Skeletal muscle cell (primary cell): ENCODE data around the gene NAE1.
"Not testable (repeated sequence)": the region's sequence is repeated elsewhere in the genome, so short reads cannot be mapped to it uniquely, and the experiment has no call there.

Experiments
- DNase-seq: peaks from one replicate; pipeline ENCODE4 v3.0.0-alpha.2; 2010; ENCODE audit warnings: low read depth
- H3K4me3 ChIP-seq: 2 replicates; pipeline ENCODE4 v1.5.1; 2011; ENCODE audit warnings: low read depth, mild to moderate bottlenecking, control low read depth, low read length, moderate library complexity

The NAE1 gene

GRCh38 chr16:66830422-66831404, at the start of gene NAE1:
Gene NAE1 (minus strand): TSS chr16:66830976. CDS start chr16:66830899, 77 bp downstream.
- peak within 1 kb of the TSS; percentile 84 for H3K4me3 ChIP-seq
- peak; percentile 39 for DNase-seq

DNA sequence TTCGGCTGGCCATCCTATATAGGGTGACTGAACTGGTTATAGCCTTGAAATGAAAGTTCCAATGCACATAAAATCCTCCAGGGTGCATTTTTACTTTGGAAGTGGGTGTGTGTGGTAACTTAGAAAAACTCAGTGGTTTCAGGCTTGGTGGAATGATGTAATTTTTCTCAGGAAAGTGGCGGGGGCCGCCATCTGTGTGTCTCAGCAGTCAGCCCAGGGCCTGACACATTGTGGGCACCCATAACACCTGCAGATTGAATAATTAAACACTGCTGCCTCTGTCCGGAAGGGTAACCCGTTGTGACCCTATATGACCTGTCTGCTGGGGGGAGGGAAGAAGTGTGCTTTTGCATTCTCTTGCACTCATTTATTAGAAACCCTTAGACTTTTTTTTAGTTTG, 47.3 kb upstream of the NAE1 start:
- H3K4me3 ChIP-seq, result no peak overlapping the region
- no peak for DNase-seq

DNA sequence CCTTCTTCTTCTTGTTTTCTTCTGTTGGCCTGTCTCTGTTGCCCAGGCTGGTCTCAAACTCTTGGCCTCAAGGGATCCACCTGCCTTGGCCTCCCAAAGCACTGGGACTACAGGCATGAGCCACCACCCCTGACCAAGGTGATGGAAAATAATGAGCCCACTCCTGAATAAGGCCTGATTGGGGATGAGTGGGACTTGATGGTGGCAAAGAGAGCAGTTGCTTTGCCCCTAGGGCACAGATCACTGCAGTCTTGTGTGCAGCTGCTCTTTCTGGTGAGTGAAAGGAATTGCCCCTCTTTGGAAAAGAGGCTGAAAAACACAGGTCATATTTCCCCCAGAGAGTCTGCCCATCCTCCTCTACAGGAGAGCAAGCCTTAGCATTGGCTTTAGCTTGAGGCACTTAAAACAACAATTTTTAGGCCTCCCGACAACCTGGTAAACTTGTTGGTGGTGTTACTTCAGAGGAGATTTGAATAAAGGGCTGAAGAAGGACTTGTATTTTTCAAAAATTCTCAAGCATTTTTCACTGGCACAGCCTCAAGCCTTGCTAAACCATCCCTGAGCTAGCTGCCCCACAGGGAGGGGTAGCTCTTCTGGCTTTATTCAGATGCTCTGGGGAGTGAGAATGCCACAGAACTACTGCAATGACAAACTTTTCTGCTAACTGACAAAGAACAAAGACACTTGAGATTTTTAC, 43.5 kb upstream of the NAE1 start:
- no peak overlapping the region for H3K4me3 ChIP-seq
- no peak for DNase-seq

DNA sequence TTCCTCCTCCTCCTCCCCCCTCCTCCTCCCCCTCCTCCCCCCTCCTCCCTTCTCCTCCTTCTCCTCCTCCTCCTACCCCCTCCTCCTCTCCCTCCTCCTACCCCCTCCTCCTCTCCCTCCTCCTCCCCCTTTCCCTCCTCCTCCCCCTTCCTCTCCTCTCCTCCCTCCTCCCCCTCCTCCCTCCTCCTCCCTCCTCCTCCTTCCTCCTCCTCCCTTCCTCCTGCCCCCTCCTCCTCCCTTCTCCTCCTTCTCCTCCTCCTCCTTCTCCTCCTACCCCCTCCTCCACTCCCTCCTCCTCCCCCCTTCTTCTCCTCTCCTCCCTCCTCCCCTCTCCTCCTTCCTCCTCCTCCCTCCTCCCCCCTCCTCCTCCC, 42.9 kb upstream of the NAE1 start:
- H3K4me3 ChIP-seq, result no peak overlapping the region

GRCh38 chr16:66872943-66873684, 42.3 kb upstream of the NAE1 start:
- peak; percentile 96 for DNase-seq
- peak overlapping the region; percentile 38 for H3K4me3 ChIP-seq

More for the DNA sequence above, 42.9 kb upstream of the NAE1 start:
- no peak for DNase-seq

GRCh38 chr16:66872559-66872942, 41.8 kb upstream of the NAE1 start:
- H3K4me3 ChIP-seq, result peak overlapping the region; percentile 38
- DNase-seq, result no peak

DNA sequence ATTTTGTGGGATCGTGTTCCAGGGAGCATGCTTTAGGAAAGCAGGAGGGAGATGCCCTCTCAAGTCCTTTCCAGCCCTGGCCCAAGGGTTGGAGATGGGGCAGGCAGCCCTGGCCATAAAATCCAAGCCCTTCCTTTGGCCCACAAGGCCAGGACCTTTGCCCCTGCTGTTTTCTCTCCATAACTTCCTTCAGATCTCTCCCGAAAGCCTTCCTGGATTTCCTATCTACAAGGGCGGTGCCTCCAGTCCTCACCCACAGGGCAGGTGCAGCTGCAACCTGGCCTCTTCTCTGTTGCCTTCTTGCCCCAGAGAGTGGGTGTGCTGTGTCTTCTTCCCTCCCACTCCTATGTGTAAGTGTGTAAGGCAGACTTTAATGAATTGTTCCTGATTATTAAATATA, 41.1 kb upstream of the NAE1 start:
- no peak overlapping the region for H3K4me3 ChIP-seq
- no peak for DNase-seq

DNA sequence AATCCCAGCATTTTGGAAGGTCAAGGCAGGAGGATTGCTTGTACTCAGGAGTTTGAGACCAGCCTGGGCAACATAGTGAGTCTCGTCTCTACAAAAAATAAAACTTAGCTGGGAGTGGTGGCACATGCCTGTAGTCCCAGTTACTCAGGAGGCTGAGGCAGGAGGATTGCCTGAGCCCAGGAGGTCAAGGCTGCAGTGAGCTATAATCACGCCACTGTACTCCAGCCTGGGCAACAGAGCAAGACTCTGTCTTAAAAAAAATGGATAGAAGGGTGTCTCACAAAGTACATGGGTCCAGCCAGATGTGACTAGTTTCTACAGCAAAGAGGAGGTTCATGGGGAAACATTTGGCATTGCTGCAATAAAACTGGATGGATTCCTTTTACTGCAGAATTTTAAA, 40.6 kb upstream of the NAE1 start:
- not testable (repeated sequence) for H3K4me3 ChIP-seq, DNase-seq

DNA sequence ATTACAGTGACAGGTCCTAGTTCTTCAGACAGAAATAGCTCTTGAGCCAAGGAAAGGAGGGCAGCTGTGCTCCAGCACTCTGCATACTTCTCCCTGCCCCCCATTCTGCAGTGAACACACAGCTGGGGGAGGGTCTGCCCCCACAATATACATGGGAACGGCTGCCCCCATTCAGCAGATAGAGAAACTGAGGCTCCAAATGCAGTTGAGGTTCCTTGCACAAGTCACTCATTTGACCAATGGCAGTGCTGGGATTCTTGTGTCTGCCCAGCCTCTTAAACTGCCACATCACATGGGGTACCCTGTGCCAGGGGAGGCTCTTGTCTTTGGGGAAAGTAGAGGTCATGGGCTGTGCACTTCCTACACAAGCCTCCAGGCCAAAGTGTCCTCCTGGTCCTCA, 38.6 kb upstream of the NAE1 start:
- DNase-seq, result no peak
- no peak overlapping the region for H3K4me3 ChIP-seq

GRCh38 chr16:66863707-66864106, 32.9 kb upstream of the NAE1 start:
- H3K4me3 ChIP-seq, result no peak overlapping the region
- no peak for DNase-seq

- no peak for DNase-seq
- H3K4me3 ChIP-seq, result no peak overlapping the region
Measured at GRCh38 chr16:66862023-66862520, 31.3 kb upstream of the NAE1 start.

DNA sequence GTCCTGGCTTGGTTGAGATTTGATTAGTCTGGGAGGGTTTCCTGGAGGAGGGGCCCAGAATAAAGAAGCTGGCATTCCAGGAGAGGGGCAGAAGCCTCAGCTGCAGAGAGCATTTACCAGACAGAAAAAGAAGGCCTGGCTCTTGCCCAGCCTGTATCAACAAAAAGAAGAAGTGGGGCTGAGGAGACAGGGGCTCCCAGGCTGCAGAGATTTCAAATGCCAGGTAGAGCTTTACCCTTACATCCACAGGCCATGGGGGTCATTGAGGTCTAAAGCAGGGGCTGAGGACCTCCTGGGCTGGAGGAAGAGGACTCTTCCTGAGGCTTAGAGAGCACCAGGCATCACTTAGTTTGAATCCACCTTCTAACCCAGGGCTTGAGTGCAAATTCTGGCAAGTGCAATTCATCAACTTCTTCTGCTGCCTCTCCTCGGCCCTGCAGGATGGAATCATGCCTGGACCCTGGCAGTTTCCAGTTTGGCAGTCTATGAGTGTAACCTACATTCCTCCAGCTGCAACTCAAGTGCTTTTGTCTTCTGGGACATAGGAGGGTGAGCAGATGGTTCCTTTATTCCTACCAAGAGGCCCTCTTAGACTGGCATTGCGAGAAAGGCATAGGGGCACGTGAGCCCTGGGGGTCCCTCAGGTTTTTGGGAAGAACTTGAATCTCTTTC, 28.8 kb upstream of the NAE1 start:
- no peak for DNase-seq
- H3K4me3 ChIP-seq, result no peak overlapping the region

GRCh38 chr16:66858740-66859396, 28.1 kb upstream of the NAE1 start:
- H3K4me3 ChIP-seq, result no peak overlapping the region
- DNase-seq, result no peak

GRCh38 chr16:66857437-66857836, 26.7 kb upstream of the NAE1 start:
- no peak for DNase-seq
- H3K4me3 ChIP-seq, result no peak overlapping the region

- no peak overlapping the region for H3K4me3 ChIP-seq
Measured at GRCh38 chr16:66856801-66857200, 26.0 kb upstream of the NAE1 start.

DNA sequence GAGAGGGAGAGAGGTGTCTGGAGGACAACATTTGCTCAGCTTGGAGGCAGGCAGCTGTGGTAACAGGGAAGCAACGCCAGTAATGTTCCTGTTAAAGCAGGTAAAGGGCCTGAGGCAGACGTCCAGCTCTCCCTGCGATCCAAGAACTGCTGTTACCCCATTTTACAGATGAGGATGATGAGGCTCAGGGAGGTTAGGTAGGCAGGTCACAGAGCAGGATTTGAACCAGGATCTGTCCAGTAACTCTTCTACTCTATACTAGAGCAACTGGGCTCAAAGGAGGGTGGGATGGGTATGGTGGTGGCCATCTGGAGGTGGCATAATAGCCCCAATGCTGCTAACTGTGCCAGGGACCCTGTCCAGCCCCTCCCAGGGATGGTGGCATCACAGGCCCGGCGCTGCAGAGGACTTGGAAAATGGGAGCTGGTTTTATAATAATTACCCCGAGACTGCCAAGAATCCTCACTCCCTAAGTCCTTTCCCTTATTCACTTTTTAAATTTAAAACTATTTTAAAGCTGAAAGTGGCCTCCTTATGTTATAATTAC, 25.5 kb upstream of the NAE1 start:
- no peak for DNase-seq
- H3K4me3 ChIP-seq, result no peak overlapping the region

More at GRCh38 chr16:66856801-66857200, 26.0 kb upstream of the NAE1 start:
- no peak for DNase-seq

- no peak for DNase-seq
- no peak overlapping the region for H3K4me3 ChIP-seq
Measured at GRCh38 chr16:66853261-66854139, 22.7 kb upstream of the NAE1 start.
